NCI-H446 (cell line): Measurements from ENCODE around the gene CCDC124.
"Not testable (repeated sequence)": the region's sequence is repeated elsewhere in the genome, so short reads cannot be mapped to it uniquely, and the experiment has no call there.

ENCODE experiments used
- DNase-seq, 2 experiments: peaks; one replicate each; lab custom pipeline; 2025; lab: John Stamatoyannopoulos, UW

CCDC124 gene

GRCh38 chr19:17986569-17986968, 53.8 kb downstream of the CCDC124 start:
- DNase-seq, result not testable (repeated sequence)

GRCh38 chr19:17988161-17988560, 55.3 kb downstream of the CCDC124 start:
- no peak for DNase-seq

- no peak for DNase-seq
Observed at GRCh38 chr19:17989425-17990094, 56.7 kb downstream of the CCDC124 start.

- no peak for DNase-seq
Observed at GRCh38 chr19:17993076-17993813, 60.4 kb downstream of the CCDC124 start.
